ENCODE data around the gene GPR157.

GPR157 gene

GRCh38 chr1:9085306-9085940 is 43.5 kb downstream of the GPR157 start:
- no peak for DNase-seq

GRCh38 chr1:9084906-9085305 is 44.0 kb downstream of the GPR157 start:
- DNase-seq: no peak

GRCh38 chr1:9081473-9081872 is 47.4 kb downstream of the GPR157 start:
- no peak for DNase-seq

GRCh38 chr1:9080705-9081291 is 48.1 kb downstream of the GPR157 start:
- no peak for DNase-seq

GRCh38 chr1:9079988-9080704 is 48.8 kb downstream of the GPR157 start:
- no peak for DNase-seq

DNA sequence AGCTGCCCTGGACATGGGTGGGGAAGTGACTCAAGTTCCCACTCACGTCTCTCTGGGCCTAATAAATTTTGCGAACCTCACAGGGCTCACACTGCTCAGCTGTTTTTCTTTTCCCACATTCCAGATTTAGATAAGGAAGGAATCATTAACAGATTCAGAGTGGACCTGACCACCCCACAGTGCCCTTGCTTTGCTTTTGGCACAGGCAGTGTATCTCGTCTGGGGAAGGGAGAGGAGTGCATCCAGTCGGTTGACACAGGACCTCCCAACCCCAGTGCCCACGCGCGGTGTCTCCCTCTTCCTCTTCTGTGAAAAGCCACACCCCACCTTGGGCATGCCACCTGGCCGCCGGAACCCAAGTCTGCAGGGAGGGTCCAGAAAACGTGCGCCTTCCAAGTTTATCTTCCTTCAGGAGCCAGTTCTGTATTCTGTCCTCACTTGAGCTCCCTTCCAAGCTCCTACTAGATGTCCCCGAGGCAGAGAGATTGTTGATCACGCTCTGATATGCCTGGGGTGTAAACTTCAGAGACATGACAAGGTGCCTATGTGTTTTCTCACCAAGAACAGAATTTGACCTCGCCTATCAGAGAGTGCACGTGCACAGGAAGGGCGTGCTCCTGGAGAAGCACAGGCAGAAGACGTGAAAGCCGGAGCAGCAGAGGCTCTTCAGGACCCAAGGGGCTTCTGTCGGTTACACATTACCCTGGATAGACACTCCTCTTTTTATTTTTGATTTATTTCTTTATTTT is 50.0 kb downstream of the GPR157 start:
- DNase-seq: no peak

- no peak for DNase-seq
Measured at GRCh38 chr1:9078015-9078751, 50.7 kb downstream of the GPR157 start.

DNA sequence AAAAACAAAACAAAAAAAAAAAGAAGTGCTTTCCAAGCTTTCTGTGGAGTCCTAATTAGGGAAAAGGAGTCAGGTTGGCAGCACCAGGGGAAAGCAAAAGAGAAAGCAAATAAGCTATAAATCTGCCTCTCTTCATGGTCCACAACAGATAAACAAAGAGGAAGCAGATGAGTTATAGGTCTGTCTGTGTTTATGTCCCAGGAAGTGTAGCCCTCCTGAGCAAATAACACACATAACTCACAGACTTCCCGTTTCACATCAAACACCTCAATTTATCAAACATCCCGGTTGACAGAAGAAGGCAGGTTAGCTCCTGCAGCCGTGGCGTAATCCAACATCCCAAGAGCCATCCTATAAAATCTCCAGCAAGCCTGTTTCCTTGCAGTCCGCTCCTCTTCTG is 53.9 kb downstream of the GPR157 start:
- DNase-seq: peak; percentile 43

- no peak for DNase-seq
Measured at GRCh38 chr1:9073143-9073542, 55.8 kb downstream of the GPR157 start.

DNA sequence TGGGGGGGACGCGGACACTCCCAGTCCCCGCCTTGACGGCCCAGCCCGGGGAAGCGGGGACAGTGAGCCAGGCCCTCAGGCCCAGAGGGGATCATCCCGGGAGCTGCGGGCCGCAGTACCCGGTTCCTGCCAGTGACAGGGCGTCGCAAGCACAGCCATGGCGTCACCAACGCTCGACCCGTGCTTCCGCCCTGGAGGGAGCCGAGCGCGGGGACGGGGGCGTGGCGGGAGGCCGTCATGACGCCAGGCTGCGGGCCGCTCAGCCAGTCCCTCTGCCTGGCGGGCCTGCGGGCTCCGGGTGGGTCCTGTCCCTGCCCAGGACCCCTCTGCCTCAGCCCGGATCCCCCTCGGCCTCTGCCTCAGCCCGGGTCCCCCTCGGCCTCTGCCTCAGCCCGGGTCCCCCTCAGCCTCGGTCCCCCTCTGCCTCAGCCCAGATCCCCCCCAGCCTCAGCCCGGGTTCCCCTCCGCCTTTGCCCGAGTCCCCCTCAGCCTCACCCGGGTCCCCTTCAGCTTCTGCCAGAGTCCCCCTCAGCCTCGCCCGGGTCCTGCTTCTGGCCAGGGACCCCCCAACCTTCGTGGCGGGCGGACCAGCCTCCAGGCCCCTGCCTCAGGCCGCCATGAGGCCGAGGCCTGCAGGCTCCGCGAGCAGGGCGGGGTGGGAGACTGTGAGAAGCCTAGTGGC is 57.2 kb downstream of the GPR157 start:
- DNase-seq: no peak

GRCh38 chr1:9070486-9070885 is 58.4 kb downstream of the GPR157 start:
- no peak for DNase-seq

DNA sequence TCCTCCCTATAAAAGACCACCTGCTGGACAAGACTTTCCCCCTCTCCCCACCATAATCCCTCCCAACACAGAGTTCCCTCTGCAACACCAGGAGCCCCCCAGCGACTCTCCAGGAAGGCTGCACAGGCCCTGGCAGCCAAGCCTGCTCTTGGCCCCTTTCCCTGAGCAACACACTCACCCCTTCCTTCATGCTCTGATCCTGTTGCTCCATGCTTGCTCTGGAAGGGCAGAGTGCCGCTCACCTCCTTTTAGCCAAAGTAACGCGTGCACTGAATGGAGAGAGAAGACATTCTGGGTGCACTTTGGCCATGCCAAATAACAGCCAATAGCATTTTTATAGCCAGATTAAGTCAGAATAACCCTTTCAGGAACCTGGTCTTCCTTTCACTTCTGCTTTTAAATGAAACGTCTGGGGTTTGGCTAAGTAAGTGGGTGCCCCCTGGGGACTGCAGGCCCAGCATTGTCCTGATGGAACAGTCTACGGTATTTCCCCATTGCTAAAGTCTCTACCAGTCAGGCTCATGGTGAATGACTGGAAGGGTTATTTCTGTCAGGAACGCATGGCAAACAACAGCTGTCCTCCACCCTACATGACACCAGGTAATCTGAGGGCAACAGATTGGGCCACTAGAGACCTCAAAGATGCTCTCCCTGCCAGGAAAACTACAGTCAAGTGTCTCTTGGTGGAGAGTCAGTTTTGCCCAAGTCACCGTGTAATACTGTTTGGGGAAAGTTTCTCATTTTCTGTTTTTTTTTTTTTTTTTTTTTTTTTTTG is 59.4 kb downstream of the GPR157 start, which contains the start of gene SLC2A5:
TSS of gene SLC2A5 (minus strand) at position 310 of the 775 bp plus-strand sequence. CDS start at position 211, 99 bp downstream.
- DNase-seq: no peak

- no peak for DNase-seq
Measured at GRCh38 chr1:9068981-9069325, 59.9 kb downstream of the GPR157 start.

- no peak for DNase-seq
Measured at GRCh38 chr1:9066945-9067807, 61.7 kb downstream of the GPR157 start.

DNA sequence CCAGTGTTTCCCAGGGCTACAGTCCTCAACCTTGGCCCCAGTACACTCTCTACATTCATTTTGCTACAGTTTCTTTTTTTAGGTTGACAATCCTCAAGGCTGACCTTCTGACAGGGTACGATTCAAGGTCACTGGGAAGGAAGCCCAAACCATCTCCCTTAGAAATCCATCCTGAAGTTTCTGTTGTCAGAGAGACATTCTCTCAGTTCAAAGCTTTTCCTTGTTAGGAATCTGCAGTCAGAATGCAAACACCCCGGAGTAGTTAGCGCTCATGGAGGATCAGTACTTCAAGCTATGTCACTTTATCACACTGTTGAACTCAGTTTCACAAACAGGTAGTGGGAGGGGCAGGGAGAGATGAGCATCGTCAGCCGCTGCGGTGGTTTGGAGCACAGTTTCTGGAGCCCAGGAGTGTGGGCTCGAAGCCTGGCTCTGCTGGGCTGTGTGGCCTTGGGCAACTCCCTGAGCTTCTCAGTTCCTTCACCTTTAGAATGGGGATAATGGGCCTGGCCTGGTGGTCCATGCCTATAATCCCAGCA is 63.6 kb downstream of the GPR157 start:
- DNase-seq: no peak

- no peak for DNase-seq
Measured at GRCh38 chr1:9062846-9063245, 66.1 kb downstream of the GPR157 start.

- no peak for DNase-seq
Measured at GRCh38 chr1:9062021-9062471, 66.9 kb downstream of the GPR157 start.

DNA sequence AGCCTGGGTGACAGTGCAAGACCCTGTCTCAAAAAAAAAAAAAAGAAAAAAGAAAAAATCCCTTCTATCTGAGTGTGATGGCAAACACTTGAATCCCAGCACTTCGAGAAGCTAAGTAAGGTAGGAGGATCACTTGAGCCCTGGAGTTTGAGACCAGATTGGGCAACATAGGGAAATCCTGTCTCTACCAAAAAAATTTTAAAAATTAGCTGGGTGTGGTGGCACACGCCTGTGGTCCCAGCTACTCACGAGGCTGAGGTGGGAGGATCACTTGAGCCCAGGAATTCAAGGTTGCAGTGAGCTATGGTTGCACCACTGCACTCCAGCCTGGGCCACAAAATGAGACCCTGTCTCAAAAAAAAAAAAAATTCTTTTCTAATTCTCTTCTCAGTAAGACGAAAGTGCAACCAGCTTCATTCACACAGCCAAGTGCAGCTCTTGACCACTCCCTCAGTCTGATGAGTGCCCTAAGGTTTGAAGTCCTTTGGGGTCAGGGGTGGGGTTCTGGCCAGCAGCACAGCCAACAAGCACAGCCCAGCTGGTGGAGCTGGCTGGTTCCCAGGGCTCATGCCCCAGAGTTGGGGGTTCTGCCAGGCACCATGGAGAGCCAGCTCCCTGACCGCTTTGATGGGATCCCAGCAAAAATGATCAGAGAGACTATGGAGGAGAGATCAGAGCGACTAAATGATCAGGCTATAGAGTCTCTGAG is 67.5 kb downstream of the GPR157 start:
- DNase-seq: no peak

Data from NCI-H2029 treated with DMSO at 0.1 percent for 48 hours (cell line).